ENCODE results near the gene TANGO2.
A peak's percentile ranks its signal among the peaks of the same experiment; 100 is the strongest.

The TANGO2 gene

DNA sequence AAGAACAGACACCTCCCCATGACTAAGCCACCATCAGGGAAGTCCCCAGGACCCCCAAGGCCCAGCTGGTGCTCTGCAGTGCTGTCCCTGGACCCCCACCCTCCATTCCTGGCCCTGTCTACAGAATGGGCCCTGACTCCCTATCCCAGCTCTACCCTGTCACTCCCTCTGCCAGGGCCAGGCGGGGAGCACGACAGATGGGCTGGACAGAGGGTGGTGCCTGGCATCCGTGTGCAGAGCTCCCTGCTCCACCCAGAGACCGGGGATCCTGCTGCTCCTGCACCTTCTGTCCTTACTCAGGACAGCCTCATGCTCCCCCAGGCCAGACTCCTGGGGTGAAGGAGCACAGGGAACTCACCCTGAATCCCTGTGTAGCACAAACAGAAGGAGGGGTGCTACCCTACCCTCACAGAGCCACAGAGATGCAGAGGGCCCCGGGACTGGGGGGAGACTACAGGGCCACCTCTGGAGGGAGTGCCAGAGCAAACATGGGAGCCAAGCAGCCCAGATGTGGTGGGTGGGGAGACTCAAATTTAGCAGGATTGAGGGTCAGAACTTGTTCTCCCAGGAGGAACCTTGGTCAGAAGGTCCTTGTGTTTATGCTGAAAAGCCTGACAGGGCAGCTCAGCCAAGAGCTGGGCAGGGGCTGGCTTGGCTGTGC is 6.3 kb upstream of the TANGO2 start:
- no peak for DNase-seq

GRCh38 chr22:20015187-20015625 is 5.7 kb upstream of the TANGO2 start:
- DNase-seq: no peak

GRCh38 chr22:20015971-20016733 is 4.8 kb upstream of the TANGO2 start:
- DNase-seq: no peak

- peak; percentile 91 to 93 for DNase-seq
These were observed 3.9 kb upstream of the TANGO2 start, which contains the start of gene ARVCF for GRCh38 chr22:20016734-20017621. Gene ARVCF (minus strand): TSS chr22:20016823. CDS start chr22:19990794, 26,029 bp downstream.

- DNase-seq: no peak
These were observed 3.3 kb upstream of the TANGO2 start for GRCh38 chr22:20017622-20017958.

GRCh38 chr22:20018001-20018400 is 2.9 kb upstream of the TANGO2 start:
- no peak for DNase-seq

- DNase-seq: no peak
These were observed 1.0 kb upstream of the TANGO2 start for GRCh38 chr22:20019661-20020532.

DNA sequence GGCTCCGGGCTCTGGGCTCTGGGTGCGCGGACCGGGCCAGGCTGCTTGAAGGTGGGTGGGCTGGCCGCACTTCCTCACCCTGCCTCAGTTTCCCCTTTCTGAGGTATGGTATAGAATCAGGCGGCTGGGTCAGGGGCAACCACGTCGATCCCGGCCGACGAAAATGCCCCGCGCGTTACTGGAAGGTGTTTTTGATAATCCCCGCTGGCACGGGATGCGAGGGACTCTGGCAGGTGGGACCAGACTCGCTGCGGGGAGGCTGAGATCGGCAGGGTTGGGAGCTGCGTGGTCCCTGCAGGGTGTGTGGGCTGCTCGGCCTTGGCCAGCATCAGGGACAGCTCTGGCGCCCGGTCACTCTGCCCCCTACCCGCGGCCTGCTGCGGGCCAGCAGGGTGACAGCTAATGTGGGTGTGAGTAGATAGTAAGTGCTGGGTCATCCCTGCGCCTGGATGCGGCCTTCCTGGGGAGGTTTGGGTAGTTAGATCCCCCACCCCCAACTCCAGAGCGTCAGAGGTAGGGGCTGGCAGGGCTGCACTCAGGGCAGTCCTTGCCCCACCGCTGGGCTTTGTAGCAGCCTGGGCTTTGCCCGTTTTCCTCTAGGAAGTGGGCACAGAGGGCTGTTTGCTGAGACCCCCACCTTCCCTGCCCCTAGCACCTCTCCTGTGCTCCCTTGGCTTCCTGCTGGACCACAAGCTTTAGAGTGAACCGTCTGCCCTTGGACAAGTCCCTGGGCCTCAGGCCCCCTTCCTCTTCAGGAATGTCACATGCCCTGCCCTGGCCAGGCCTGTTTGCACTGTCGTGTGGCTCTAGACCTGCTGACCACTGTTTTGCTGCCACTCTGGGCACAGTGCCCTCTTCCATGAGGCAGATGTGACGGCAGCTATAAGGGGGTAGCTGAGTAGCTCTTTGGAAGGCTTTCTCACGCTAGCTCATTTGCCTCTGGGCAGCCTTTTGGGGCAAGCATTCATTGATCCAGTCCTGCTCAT is 579 bp downstream of the TANGO2 start:
- DNase-seq: no peak

DNA sequence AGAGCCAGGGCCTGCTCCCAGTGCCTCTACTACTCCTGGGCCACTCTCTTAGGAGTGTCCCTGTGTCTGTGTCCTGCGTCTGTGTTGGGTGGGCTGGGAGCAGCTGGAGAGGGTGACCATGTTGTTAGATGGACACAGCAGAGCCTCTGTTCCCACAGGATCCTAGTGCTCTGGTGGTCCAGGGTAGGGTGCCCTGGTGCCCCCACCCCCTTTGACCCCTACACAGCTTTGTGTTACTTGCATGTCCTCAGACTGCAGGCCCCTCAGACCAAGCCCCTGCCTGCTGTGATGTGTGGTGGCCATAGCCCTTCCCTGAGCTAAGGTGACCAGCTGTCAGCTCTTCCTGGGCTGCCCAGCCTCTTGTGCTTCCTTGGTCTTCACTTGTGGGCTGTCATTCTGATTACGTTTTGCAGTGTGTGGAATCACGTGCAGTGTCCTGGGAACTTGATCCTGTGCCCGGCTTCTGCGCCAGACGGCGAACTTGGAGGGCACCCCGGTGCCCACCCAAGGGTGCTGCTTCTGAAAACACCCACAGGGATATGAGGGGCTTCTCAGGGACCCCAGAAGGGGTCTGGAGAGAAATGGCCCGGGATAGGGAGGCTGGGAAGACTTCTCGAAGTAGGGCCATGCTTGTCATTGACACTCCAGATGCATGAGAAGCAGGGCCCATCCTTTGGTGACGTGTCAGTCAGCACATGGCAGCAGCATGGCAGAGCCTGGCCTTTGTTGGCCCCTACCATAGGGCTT is 1.5 kb downstream of the TANGO2 start:
- no peak for DNase-seq

- no peak for DNase-seq
These were observed 2.2 kb downstream of the TANGO2 start for GRCh38 chr22:20022978-20023613.

- no peak for DNase-seq
These were observed 3.3 kb downstream of the TANGO2 start for GRCh38 chr22:20024225-20024624.

GRCh38 chr22:20024650-20025397 is 3.9 kb downstream of the TANGO2 start:
- DNase-seq: no peak

DNA sequence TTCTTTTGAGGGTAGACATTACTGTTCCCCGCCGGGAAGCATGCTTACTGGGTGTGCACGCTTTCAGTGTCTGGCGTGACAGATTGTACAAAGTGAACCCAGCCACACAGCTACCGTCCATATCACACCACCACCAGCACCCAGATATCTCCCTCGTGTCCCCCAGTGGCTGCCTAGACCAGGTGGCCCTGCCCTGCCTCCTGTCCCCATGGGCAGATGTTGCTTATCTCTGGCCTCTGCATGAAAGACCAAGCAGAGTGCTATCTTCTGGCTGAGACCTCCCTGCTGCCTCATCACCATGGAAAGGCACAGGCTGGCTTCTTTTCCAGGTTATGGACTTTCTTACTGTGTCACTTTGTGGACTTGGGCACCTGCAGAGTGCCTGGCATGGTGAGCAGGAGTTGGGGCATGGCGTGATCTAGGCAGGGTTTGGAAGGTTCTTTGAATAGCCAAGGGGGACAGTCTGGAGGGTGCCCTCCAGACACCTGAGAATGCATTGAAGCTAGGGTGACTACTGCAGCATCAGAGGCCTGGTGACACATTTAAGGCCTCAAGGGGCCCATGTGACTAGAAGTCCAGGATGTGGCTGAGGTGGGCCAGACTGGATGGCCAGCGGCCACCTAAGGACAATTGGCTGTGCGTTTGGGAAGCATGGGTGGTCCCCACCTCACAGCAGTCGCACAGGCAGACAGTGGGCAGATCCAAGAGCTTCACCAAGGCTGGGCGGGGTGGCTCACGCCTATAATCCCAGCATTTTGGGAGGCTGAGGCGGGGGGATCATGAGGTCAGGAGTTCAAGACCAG is 4.7 kb downstream of the TANGO2 start:
- DNase-seq: no peak

DNA sequence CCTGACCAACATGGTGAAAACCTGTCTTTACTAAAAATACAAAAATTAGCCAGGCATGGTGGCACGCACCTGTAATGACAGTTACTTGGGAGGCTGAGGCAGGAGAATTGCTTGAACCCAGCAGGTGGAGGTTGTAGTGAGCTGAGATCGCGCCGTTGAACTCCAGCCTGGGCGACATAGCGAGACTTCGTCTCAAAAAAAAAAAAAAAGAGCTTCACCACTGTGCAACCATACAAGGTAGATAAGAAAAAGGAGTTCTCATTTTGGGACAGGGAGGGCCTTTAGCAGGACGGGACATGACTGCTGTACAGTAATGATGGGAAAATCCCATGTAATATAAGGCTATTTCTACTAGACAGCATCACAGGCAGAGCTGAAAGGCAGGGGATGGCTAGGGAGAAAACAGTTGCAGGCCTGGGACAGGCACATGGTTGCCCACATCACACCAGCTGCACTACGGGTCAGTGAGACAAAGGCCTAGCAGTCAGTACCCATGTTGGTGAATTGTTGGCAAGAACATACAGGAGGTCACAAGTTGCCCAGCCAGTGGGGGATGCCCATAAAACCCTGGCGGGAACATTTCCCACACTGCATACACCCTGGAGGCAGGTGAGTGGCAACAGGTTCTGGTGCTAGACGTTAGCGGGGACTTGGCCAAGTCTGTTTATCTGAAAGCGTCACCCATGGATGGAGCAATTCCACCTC is 5.4 kb downstream of the TANGO2 start:
- DNase-seq: no peak

- no peak for DNase-seq
These were observed 6.2 kb downstream of the TANGO2 start for GRCh38 chr22:20026996-20027601.

GRCh38 chr22:20027966-20028854 is 7.3 kb downstream of the TANGO2 start:
- no peak for DNase-seq
